ENCODE results near the gene TMPRSS11A. TPM values are rescaled to one million over a fixed set of nuclear protein-coding genes. Genes with fewer than 3 reads are reported as not detected.

Gene TMPRSS11A
- polyA plus RNA-seq, 2 of the 4 experiments (the other 2 are of a cell fraction) = not detected

DNA sequence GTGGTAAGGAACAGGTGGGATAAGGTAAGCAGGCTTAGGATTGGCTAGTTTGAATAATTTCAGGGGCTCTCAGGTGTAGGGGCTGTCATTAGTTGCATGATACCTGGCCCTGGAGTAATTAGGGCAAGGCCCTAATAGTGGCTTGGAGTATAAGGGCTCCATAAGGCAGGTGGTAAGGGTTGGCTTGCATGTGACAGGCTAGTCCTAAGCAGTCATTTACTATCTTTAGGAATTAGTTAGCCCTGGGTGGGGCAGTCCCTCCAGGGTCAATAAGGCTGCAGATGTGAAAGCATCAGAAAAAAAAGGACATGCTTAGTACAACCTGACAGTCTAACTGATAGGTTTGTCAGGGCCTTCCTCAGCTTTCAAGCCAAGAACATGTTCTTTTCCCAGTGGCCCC lies 71.6 kb downstream of the TMPRSS11A start:
- no peaks in the 10 kb centered on the region for H3K4me1 ChIP-seq
- TF ChIP-seq JUNB (IDR thresholded peaks at IDR 0.05) (no peak), ELK1 (IDR thresholded peaks at IDR 0.05; ENCODE audit: low read depth, low read length) (no peak)
- TF ChIP-seq, protein P1, sequence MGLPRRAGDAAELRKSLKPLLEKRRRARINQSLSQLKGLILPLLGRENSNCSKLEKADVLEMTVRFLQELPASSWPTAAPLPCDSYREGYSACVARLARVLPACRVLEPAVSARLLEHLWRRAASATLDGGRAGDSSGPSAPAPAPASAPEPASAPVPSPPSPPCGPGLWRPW (IDR thresholded peaks at IDR 0.05) = no peak
- no peak overlapping the region for H3K4me2 ChIP-seq
- H3K27ac ChIP-seq = no peak overlapping the region
- H3K9me3 ChIP-seq = no peaks in the 10 kb centered on the region
- DNase-seq (ENCODE audit: low read depth in 1 of 2, low spot score in 1 of 2) (no peak), ATAC-seq (no peak), FAIRE-seq (no peak)
- H3K4me3 ChIP-seq = no peak overlapping the region
- POLR2A ChIA-PET = no interaction called here
- CTCF ChIA-PET = no interaction called here

DNA sequence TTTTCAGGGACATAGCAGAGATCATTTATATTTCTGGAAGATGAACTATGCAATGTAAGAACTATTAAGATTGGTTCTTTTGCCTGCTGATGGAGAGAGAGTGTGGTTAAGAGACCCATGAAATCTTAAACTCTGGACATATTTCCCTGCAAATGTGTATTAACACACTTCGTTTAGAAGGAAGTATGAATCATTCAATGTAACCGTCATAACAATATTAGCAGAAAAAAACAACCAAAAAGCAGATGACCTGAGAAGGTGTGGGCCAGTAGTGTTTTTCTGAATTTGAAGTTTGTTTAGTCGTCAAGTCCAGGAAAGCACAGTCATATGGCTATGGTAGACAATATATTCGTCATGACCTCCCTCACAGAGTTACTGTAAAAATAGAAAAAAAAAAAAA lies 77.0 kb downstream of the TMPRSS11A start:
- DNase-seq (ENCODE audit: low read depth in 1 of 2, low spot score in 1 of 2) (no peak), ATAC-seq (no peak), FAIRE-seq (no peak)
- Histone ChIP-seq H3K4me2 (no peak overlapping the region), H3K4me1 (no peaks in the 10 kb centered on the region), H3K4me3 (no peak overlapping the region), H3K27ac (no peak overlapping the region), H3K9me3 (no peaks in the 10 kb centered on the region)
- ChIA-PET POLR2A (no interaction called here), CTCF (no interaction called here)
- WGBS (ENCODE audit: missing lambda C conversion rate) = 44% methylated on average over 4 of the region's 4 CpGs
- TF ChIP-seq RFX5 (IDR thresholded peaks at IDR 0.05) = no peak
- no peak for TF ChIP-seq CHD2 (IDR thresholded peaks at IDR 0.05; ENCODE audit: low read length, partially characterized antibody)
- no peak for TF ChIP-seq EHF (CRISPR knock-in tag; IDR thresholded peaks at IDR 0.05)
- no peak for TF ChIP-seq SREBF2 (IDR thresholded peaks at IDR 0.05)
- TF ChIP-seq CEBPB (IDR thresholded peaks at IDR 0.05) = no peak

- Histone ChIP-seq H3K4me3 (no peak overlapping the region), H3K27ac (no peak overlapping the region), H3K4me1 (no peaks in the 10 kb centered on the region), H3K9me3 (no peaks in the 10 kb centered on the region), H3K4me2 (no peak overlapping the region)
- TF ChIP-seq RNF2 (IDR thresholded peaks at IDR 0.05; ENCODE audit: borderline replicate concordance, low read depth) (no peak), NPAS2 (CRISPR knock-in tag; IDR thresholded peaks at IDR 0.05; ENCODE audit: borderline replicate concordance) (no peak), ESRRA (IDR thresholded peaks at IDR 0.05; ENCODE audit: borderline replicate concordance, low read length) (no peak)
- TF ChIP-seq, protein P2, sequence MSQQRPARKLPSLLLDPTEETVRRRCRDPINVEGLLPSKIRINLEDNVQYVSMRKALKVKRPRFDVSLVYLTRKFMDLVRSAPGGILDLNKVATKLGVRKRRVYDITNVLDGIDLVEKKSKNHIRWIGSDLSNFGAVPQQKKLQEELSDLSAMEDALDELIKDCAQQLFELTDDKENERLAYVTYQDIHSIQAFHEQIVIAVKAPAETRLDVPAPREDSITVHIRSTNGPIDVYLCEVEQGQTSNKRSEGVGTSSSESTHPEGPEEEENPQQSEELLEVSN (IDR thresholded peaks at IDR 0.05; ENCODE audit: borderline replicate concordance, low read depth) = no peak
- DNase-seq (ENCODE audit: low read depth in 1 of 2, low spot score in 1 of 2) (peak in 1 of 2 experiments; percentile 29), FAIRE-seq (no peak), ATAC-seq (no peak)
- POLR2A ChIA-PET = no interaction called here
- CTCF ChIA-PET = no interaction called here
- WGBS (ENCODE audit: missing lambda C conversion rate) = 16% methylated on average over 6 of the region's 6 CpGs
Measured at GRCh38 chr4:67885762-67886161, 77.5 kb downstream of the TMPRSS11A start.

DNA sequence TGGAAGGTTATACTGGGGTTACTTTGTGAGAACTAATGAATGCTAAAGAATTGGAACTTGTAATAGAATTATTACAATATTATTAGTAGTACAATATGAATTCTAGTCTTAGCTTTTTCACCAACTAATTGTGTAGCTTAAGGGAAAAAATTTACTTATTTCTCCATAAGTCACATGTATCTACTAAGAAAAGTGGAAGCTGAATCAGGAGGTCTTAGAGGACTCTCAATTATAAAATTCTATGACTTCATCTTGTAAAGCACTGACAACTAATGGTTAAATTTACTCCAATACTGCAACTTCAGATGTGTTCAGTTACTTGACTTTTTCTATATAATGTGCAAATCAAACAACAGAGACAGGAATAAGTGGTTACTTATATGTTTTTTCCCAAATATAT lies 78.6 kb downstream of the TMPRSS11A start:
- no peaks in the 10 kb centered on the region for H3K4me1 ChIP-seq
- no peaks in the 10 kb centered on the region for H3K9me3 ChIP-seq
- ATAC-seq (no peak), FAIRE-seq (no peak), DNase-seq (ENCODE audit: low read depth in 1 of 2, low spot score in 1 of 2) (no peak)
- H3K27ac ChIP-seq = no peak overlapping the region
- H3K4me2 ChIP-seq = no peak overlapping the region
- ChIA-PET POLR2A (no interaction called here), CTCF (no interaction called here)
- H3K4me3 ChIP-seq = no peak overlapping the region
- TF ChIP-seq HEYL (CRISPR knock-in tag; IDR thresholded peaks at IDR 0.05) = no peak
- TF ChIP-seq, protein P3, sequence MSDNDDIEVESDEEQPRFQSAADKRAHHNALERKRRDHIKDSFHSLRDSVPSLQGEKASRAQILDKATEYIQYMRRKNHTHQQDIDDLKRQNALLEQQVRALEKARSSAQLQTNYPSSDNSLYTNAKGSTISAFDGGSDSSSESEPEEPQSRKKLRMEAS (IDR thresholded peaks at IDR 0.05) = no peak
- no peak for TF ChIP-seq CTCF (IDR thresholded peaks at IDR 0.05)
- no peak for TF ChIP-seq HOXB5 (CRISPR knock-in tag; IDR thresholded peaks at IDR 0.05)
- TF ChIP-seq ZNF302 (CRISPR knock-in tag; IDR thresholded peaks at IDR 0.05) = no peak
- no peak for TF ChIP-seq NR3C1 (IDR thresholded peaks at IDR 0.05)

Measured in A549 (cell line).